C4-2B (cell line): ENCODE measurements around the gene SLC12A9.
A peak's percentile ranks its signal among the peaks of the same experiment; 100 is the strongest.

Source experiments
- ZFX ChIP-seq: fragments of 450-650 bp; IDR thresholded peaks from 2 replicates; pipeline ENCODE4 v1.6.1; 2017
- TF ChIP-seq, protein P1 (sequence below): fragments of 450-650 bp; conservative IDR thresholded peaks from 2 replicates; pipeline ENCODE4 v1.5.1; 2017; ENCODE audit warnings: mild to moderate bottlenecking

DNA sequence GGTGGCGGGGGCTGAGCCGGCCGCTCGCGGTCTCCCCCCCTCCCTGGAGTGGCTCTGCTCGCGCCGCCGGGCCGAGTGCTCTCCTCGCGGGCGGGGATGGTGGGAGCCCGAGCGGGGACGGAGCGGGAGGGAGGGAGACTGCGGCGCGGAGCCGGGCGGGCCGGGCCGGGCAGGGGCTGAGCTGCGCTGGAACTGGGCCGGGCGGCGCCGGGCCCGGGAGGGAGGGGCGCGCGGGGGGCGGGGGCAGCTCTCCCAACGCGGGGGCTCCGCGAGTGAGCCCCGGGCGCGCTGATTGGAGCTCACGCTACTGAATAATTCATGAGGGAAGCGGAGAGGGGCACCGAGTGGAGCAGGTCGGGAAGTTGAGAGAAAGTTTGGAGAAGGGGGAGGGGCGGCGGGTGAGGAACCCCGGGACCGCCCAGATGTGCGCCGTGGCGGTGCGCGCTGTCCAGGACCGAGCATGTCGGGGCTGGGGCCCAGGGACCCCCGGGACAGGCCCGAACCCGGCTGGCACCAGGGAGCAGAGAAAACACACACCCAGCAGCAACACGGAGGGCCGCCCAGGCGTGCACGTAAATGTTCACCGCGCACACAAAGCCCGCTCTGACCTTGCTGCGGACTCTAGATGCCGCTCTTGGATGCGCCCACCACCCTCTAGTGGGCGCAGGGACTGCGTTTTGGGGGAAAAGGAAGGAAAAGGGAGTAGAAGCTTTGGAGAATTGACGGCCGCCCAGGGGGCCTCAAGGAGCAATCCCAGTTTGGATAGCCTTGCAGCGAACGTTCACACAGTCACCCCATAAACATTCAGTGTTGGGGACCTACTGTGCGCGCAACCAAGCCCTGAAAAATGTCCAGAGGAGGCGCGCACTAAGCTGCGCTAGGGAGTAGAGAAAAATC lies 24.9 kb upstream of the SLC12A9 start, which contains the start of gene EPHB4:
- TF ChIP-seq, protein P1, sequence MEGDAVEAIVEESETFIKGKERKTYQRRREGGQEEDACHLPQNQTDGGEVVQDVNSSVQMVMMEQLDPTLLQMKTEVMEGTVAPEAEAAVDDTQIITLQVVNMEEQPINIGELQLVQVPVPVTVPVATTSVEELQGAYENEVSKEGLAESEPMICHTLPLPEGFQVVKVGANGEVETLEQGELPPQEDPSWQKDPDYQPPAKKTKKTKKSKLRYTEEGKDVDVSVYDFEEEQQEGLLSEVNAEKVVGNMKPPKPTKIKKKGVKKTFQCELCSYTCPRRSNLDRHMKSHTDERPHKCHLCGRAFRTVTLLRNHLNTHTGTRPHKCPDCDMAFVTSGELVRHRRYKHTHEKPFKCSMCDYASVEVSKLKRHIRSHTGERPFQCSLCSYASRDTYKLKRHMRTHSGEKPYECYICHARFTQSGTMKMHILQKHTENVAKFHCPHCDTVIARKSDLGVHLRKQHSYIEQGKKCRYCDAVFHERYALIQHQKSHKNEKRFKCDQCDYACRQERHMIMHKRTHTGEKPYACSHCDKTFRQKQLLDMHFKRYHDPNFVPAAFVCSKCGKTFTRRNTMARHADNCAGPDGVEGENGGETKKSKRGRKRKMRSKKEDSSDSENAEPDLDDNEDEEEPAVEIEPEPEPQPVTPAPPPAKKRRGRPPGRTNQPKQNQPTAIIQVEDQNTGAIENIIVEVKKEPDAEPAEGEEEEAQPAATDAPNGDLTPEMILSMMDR: no peak
- 0 out of 2 replicates have a peak, but pooled peaks have one; percentile 73 for TF ChIP-seq ZFX
